Trophoblast cell (in vitro differentiated cells and primary cell): ENCODE data around the gene WNK1.

ENCODE experiments used
- DNase-seq, 2 donors: peaks; one replicate each; pipeline ENCODE4 v3.0.0-alpha.2; 2016
- H2AFZ ChIP-seq: 2 replicates; pipeline ENCODE4 v1.6.1; 2013; ENCODE audit warnings: low read length, moderate library complexity, mild to moderate bottlenecking; ENCODE audit not compliant: insufficient read depth, poor library complexity
- H2AK5ac ChIP-seq: 2 replicates; pipeline ENCODE4 v1.6.1; 2013; ENCODE audit warnings: mild to moderate bottlenecking, low read length
- H2BK120ac ChIP-seq: 2 replicates; pipeline ENCODE4 v1.6.1; 2013; ENCODE audit warnings: low read length, mild to moderate bottlenecking, moderate library complexity; ENCODE audit not compliant: insufficient read depth, poor library complexity
- H2BK12ac ChIP-seq: 2 replicates; pipeline ENCODE4 v1.6.1; 2013; ENCODE audit warnings: mild to moderate bottlenecking, low read length, moderate library complexity
- H2BK5ac ChIP-seq: 2 replicates; pipeline ENCODE4 v1.6.1; 2013; ENCODE audit warnings: low read length, low read depth, moderate library complexity, mild to moderate bottlenecking; ENCODE audit not compliant: poor library complexity
- H3K14ac ChIP-seq: 2 replicates; pipeline ENCODE4 v1.6.1; 2013; ENCODE audit warnings: mild to moderate bottlenecking, low read length
- H3K18ac ChIP-seq: 2 replicates; pipeline ENCODE4 v1.6.1; 2013; ENCODE audit warnings: mild to moderate bottlenecking, low read length
- H3K23ac ChIP-seq: 2 replicates; pipeline ENCODE4 v1.6.1; 2013; ENCODE audit warnings: low read length
- H3K27ac ChIP-seq: 2 replicates; pipeline ENCODE4 v1.5.1; 2013; ENCODE audit warnings: low read depth, mild to moderate bottlenecking, inconsistent platforms, low read length, moderate library complexity
- H3K27me3 ChIP-seq: 2 replicates; pipeline ENCODE4 v1.6.1; 2013; ENCODE audit warnings: inconsistent platforms, mild to moderate bottlenecking, low read length, moderate library complexity; ENCODE audit not compliant: insufficient read depth
- H3K36me3 ChIP-seq, 2 experiments: 1 replicate in 1 of 2; 2 replicates in 1 of 2; pipeline ENCODE4 v1.6.1; 2013; ENCODE audit warnings: low read length in 2 of 2, mild to moderate bottlenecking in 2 of 2, moderate library complexity in 1 of 2; ENCODE audit not compliant: insufficient read depth in 2 of 2, control insufficient read depth in 1 of 2
- H3K4ac ChIP-seq: 2 replicates; pipeline ENCODE4 v1.6.1; 2013; ENCODE audit warnings: low read depth, mild to moderate bottlenecking, low read length, moderate library complexity
- H3K4me1 ChIP-seq, 2 experiments: 1 replicate in 1 of 2; 2 replicates in 1 of 2; pipeline ENCODE4 v1.6.1; 2013; ENCODE audit warnings: low read length in 2 of 2, mild to moderate bottlenecking in 2 of 2, moderate library complexity in 1 of 2; ENCODE audit not compliant: insufficient read depth in 2 of 2, control insufficient read depth in 1 of 2
- H3K4me2 ChIP-seq: 2 replicates; pipeline ENCODE4 v1.6.1; 2013; ENCODE audit warnings: inconsistent platforms, mild to moderate bottlenecking, low read length, moderate library complexity
- H3K4me3 ChIP-seq: 2 replicates; pipeline ENCODE4 v1.5.1; 2013; ENCODE audit warnings: mild to moderate bottlenecking, low read depth, low read length, inconsistent platforms
- H3K79me1 ChIP-seq: one replicate; pipeline ENCODE4 v1.6.1; 2013; ENCODE audit warnings: low read length
- H3K79me2 ChIP-seq: 2 replicates; pipeline ENCODE4 v1.6.1; 2013; ENCODE audit warnings: low read length, mild to moderate bottlenecking; ENCODE audit not compliant: control insufficient read depth, insufficient read depth, poor library complexity
- H3K9ac ChIP-seq: 2 replicates; pipeline ENCODE4 v1.6.1; 2013; ENCODE audit warnings: mild to moderate bottlenecking, low read length
- H3K9me3 ChIP-seq: 2 replicates; pipeline ENCODE4 v1.6.1; 2013; ENCODE audit warnings: low read depth, mild to moderate bottlenecking, control low read depth, inconsistent platforms, low read length; ENCODE audit not compliant: insufficient read depth
- H4K12ac ChIP-seq: 2 replicates; pipeline ENCODE4 v1.6.1; 2013; ENCODE audit warnings: low read depth, mild to moderate bottlenecking, low read length, moderate library complexity
- H4K8ac ChIP-seq: 2 replicates; pipeline ENCODE4 v1.6.1; 2013; ENCODE audit warnings: low read depth, mild to moderate bottlenecking, low read length, moderate library complexity
- H4K91ac ChIP-seq: one replicate; pipeline ENCODE4 v1.6.1; 2013; ENCODE audit warnings: low read depth, mild to moderate bottlenecking, low read length, moderate library complexity
- WGBS: extraction: QIAGEN DNeasy Blood & Tissue Kit; methylation state at CpG from one replicate; pipeline ENCODE4 v1.1.7; 2013; ENCODE audit warnings: missing lambda C conversion rate; ENCODE audit not compliant: insufficient read length, insufficient coverage; ENCODE audit errors: extremely low coverage; 5-methylcytosine and 5-hydroxymethylcytosine counted together

Gene WNK1

DNA sequence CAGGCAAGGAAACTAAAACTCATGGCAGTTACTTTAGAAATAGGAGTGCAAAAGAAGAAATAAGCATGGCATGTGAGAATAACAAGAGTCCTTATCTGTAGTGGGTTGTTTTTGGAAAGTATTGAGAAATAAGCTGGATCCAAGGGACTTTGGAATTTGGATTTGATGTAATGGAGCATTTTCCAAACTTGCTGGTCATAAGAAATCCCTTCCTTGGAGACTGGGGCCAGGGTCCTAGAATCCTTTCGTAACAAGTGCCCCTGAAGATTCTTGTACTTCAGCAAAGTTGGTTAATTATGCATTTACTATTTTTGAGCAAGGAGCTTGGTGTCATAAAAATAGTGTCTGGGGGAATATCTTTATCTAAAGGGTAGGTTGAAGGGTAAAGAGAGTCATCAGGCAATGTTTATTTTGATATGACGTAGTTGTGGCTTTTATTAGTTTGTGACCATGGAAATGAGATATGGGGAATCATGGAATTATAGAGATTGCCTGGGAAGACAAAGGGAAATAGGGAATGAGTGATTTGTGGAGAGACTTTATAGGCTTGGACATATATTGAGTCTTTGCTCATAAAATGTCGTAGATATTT, 53.9 kb downstream of the WNK1 start:
- H3K79me2 ChIP-seq, result peaks cover under 1% of the 10 kb centered on the region
- peak overlapping the region; percentile 46 for H3K4ac ChIP-seq
- WGBS, result 100% methylated on average over 1 of the region's 3 CpGs
- no peak overlapping the region for H4K91ac ChIP-seq
- H3K36me3 ChIP-seq, result no peaks in the 10 kb centered on the region
- H3K23ac ChIP-seq, result no peak overlapping the region
- H3K79me1 ChIP-seq, result no peaks in the 10 kb centered on the region
- no peak overlapping the region for H2AK5ac ChIP-seq
- H3K27ac ChIP-seq, result no peak overlapping the region
- no peak overlapping the region for H2BK5ac ChIP-seq
- H3K27me3 ChIP-seq, result no peaks in the 10 kb centered on the region
- H3K14ac ChIP-seq, result no peak overlapping the region
- no peak overlapping the region for H2AFZ ChIP-seq
- no peak for DNase-seq
- H2BK12ac ChIP-seq, result no peak overlapping the region
- no peaks in the 10 kb centered on the region for H3K9me3 ChIP-seq
- no peak overlapping the region for H3K4me2 ChIP-seq
- H3K18ac ChIP-seq, result no peak overlapping the region
- H3K4me1 ChIP-seq, result no peaks in the 10 kb centered on the region
- H2BK120ac ChIP-seq, result no peak overlapping the region
- no peak overlapping the region for H4K8ac ChIP-seq
- H4K12ac ChIP-seq, result no peak overlapping the region
- H3K4me3 ChIP-seq, result no peak overlapping the region
- no peak overlapping the region for H3K9ac ChIP-seq

DNA sequence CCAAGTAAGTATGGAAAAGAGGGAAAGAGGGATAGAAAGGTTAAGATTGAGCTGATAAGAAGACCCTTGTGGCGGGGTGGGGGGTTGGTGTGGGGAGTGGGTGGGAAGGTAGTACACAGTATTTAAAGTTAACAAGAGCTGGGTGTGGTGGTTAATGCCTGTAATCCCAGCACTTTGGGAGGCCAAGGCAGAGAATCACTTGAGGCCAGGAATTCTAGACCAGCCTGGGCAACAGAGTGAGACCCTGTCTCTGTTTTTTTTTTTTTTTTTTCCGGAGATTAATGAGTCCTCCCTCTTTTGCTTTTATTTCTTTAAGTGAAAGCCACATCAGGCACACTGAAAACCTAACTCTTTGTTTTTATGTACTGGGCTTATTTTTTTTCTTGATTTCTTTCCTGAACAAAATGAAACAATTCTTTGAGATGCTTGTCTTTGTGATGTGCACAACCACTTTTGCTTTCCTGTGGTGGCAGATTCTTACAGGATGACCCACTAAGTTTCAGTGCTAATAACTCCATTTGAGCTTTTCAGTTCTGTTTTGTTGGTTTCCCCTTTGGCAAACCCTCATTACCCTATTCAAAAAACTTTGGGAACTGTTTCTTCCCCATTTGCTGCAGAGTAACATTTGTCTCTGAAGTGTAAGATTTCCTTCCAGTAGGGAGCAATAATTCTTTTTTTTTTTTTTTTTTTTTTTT, 54.8 kb downstream of the WNK1 start:
- H2BK120ac ChIP-seq, result no peak overlapping the region
- H3K4me2 ChIP-seq, result no peak overlapping the region
- no peak overlapping the region for H4K91ac ChIP-seq
- H3K4ac ChIP-seq, result no peak overlapping the region
- H3K23ac ChIP-seq, result no peak overlapping the region
- no peaks in the 10 kb centered on the region for H3K4me1 ChIP-seq
- no peak overlapping the region for H2AFZ ChIP-seq
- H3K4me3 ChIP-seq, result no peak overlapping the region
- no peak overlapping the region for H3K14ac ChIP-seq
- no CpG with 5 or more reads among the region's 2 CpGs for WGBS
- no peak overlapping the region for H4K8ac ChIP-seq
- no peak overlapping the region for H3K18ac ChIP-seq
- H3K79me2 ChIP-seq, result no peaks in the 10 kb centered on the region
- H3K9me3 ChIP-seq, result no peaks in the 10 kb centered on the region
- H3K79me1 ChIP-seq, result no peaks in the 10 kb centered on the region
- H3K36me3 ChIP-seq, result no peaks in the 10 kb centered on the region
- no peak for DNase-seq
- H3K27me3 ChIP-seq, result no peaks in the 10 kb centered on the region
- H2AK5ac ChIP-seq, result no peak overlapping the region
- H4K12ac ChIP-seq, result no peak overlapping the region
- H2BK12ac ChIP-seq, result no peak overlapping the region
- H2BK5ac ChIP-seq, result no peak overlapping the region
- H3K9ac ChIP-seq, result no peak overlapping the region
- H3K27ac ChIP-seq, result no peak overlapping the region

DNA sequence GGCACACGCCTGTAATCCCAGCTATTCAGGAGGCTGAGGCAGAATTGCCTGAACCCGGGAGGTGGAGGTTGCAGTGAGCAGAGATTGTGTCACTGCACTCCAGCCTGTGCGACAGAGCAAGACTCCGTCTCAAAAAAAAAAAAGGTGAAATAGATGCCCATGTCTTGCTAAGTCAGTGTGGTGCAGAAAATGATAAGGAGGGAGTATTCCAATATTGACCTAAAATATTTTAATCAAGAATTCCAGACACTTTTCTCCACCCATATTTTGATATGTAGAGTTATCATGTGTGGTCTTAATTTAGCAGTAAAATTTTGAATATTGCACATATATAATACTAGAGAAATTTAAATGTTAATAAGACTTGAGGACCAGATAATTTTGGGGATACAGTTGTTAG, 57.7 kb downstream of the WNK1 start:
- no peak overlapping the region for H3K9ac ChIP-seq
- H3K27ac ChIP-seq, result no peak overlapping the region
- H2BK5ac ChIP-seq, result no peak overlapping the region
- H4K8ac ChIP-seq, result no peak overlapping the region
- WGBS, result no CpG with 5 or more reads among the region's 4 CpGs
- H3K36me3 ChIP-seq, result peaks cover 3 to 4% of the 10 kb centered on the region in 2 experiments
- no peak overlapping the region for H3K23ac ChIP-seq
- no peak overlapping the region for H4K91ac ChIP-seq
- H3K79me2 ChIP-seq, result no peaks in the 10 kb centered on the region
- no peak overlapping the region for H2AK5ac ChIP-seq
- no peaks in the 10 kb centered on the region for H3K9me3 ChIP-seq
- H3K27me3 ChIP-seq, result no peaks in the 10 kb centered on the region
- no peak overlapping the region for H2AFZ ChIP-seq
- H2BK120ac ChIP-seq, result no peak overlapping the region
- H3K14ac ChIP-seq, result no peak overlapping the region
- no peak overlapping the region for H3K4ac ChIP-seq
- H3K18ac ChIP-seq, result no peak overlapping the region
- DNase-seq, result no peak
- no peaks in the 10 kb centered on the region for H3K4me1 ChIP-seq
- no peaks in the 10 kb centered on the region for H3K79me1 ChIP-seq
- H3K4me2 ChIP-seq, result no peak overlapping the region
- no peak overlapping the region for H2BK12ac ChIP-seq
- H3K4me3 ChIP-seq, result no peak overlapping the region
- H4K12ac ChIP-seq, result no peak overlapping the region

GRCh38 chr12:810671-811415, 58.5 kb downstream of the WNK1 start:
- Histone ChIP-seq H3K27me3 (no peaks in the 10 kb centered on the region), H3K9ac (no peak overlapping the region), H3K79me2 (no peaks in the 10 kb centered on the region), H2AK5ac (no peak overlapping the region), H4K8ac (no peak overlapping the region), H3K18ac (no peak overlapping the region), H3K4me2 (no peak overlapping the region), H2BK120ac (no peak overlapping the region), H4K91ac (no peak overlapping the region), H4K12ac (no peak overlapping the region), H2BK12ac (no peak overlapping the region), H3K9me3 (no peaks in the 10 kb centered on the region), H3K36me3 (peaks cover 3 to 4% of the 10 kb centered on the region in 2 experiments), H3K27ac (no peak overlapping the region), H3K14ac (no peak overlapping the region), H2BK5ac (no peak overlapping the region), H3K4me3 (no peak overlapping the region), H3K79me1 (no peaks in the 10 kb centered on the region), H3K4me1 (no peaks in the 10 kb centered on the region), H2AFZ (no peak overlapping the region), H3K23ac (no peak overlapping the region), H3K4ac (no peak overlapping the region)
- no CpG with 5 or more reads among the region's 5 CpGs for WGBS
- no peak for DNase-seq
